ENCODE results near the gene ADSS1. TPM values are rescaled to one million over a fixed set of nuclear protein-coding genes. Genes with fewer than 3 reads are reported as not detected.

The ADSS1 gene
- total RNA-seq, 1 experiment from 2014 or later, result 9.9 TPM

GRCh38 chr14:104709387-104710039, 14.5 kb upstream of the ADSS1 start:
- intact Hi-C loops (cut with micrococcal nuclease), result no loop called here
- CTCF ChIA-PET, result interaction anchor here (0.6 to 1.4 kb wide), 5 partner anchors 13 to 59 kb away, joined by 3 to 5 read pairs (median 4); no protein-coding TSS in a partner anchor

More at GRCh38 chr14:104709387-104710039, 14.5 kb upstream of the ADSS1 start:
- H3K27ac ChIP-seq (ENCODE audit: low read depth, low read length), result no peak overlapping the region
- no TSS peak for BruUV-seq (replicated peaks)
- ChIA-PET POLR2A (no interaction called here), RAD21 (ENCODE audit: low non-redundant PET in 1 of 2, low total read pairs in 2 of 2, uncharacterized antibody in 2 of 2, unreplicated experiment in 2 of 2) (no interaction called here)
- no peak for DNase-seq (ENCODE audit: low read depth, low spot score)
- no peak for TF ChIP-seq ZFX (IDR thresholded peaks at IDR 0.05)
- no peak for TF ChIP-seq CEBPB (IDR thresholded peaks at IDR 0.05; ENCODE audit: low read depth)
- no peak for TF ChIP-seq REST (IDR thresholded peaks at IDR 0.05; ENCODE audit: low read depth)
- TF ChIP-seq ELF1 (IDR thresholded peaks at IDR 0.05; ENCODE audit: borderline replicate concordance, low read depth), result no peak
- no peak for TF ChIP-seq ZBTB33 (IDR thresholded peaks at IDR 0.05; ENCODE audit: extremely low read depth, insufficient replicate concordance, low read length)
- no peak for TF ChIP-seq FOSL1 (IDR thresholded peaks at IDR 0.05; ENCODE audit: low read depth)
- TF ChIP-seq EZH2 (IDR thresholded peaks at IDR 0.05), result no peak
- TF ChIP-seq EZH2phosphoT487 (IDR thresholded peaks at IDR 0.05; ENCODE audit: borderline replicate concordance), result no peak
- TF ChIP-seq SIN3A (IDR thresholded peaks at IDR 0.05; ENCODE audit: low read depth), result no peak
- no peak for TF ChIP-seq TCF7L2 (IDR thresholded peaks at IDR 0.05; ENCODE audit: borderline replicate concordance, extremely low read depth, insufficient read depth, insufficient read length)
- TF ChIP-seq JUND (IDR thresholded peaks at IDR 0.05), result no peak
- no peak for TF ChIP-seq CTCF (IDR thresholded peaks at IDR 0.05 in 2 of 3, conservative IDR thresholded peaks at IDR 0.05 in 1 of 3; ENCODE audit: borderline replicate concordance in 1 of 3, insufficient read depth in 1 of 3, low read depth in 2 of 3, low read length in 2 of 3)
- TF ChIP-seq SRF (IDR thresholded peaks at IDR 0.05; ENCODE audit: low read depth), result no peak
- no peak for TF ChIP-seq MAX (IDR thresholded peaks at IDR 0.05)
- TF ChIP-seq RAD21 (IDR thresholded peaks at IDR 0.05; ENCODE audit: low read depth), result no peak
- no peak for TF ChIP-seq POLR2AphosphoS5 (IDR thresholded peaks at IDR 0.05; ENCODE audit: low read depth, low read length)
- no peaks in the 10 kb centered on the region for H3K9me2 ChIP-seq (ENCODE audit: insufficient read depth)
- no peak overlapping the region for H3K9ac ChIP-seq (ENCODE audit: low read length)
- H3K4me2 ChIP-seq (ENCODE audit: low read length), result no peak overlapping the region
- no peaks in the 10 kb centered on the region for H3K79me2 ChIP-seq (ENCODE audit: insufficient read depth, low read length)
- H3K4me1 ChIP-seq (ENCODE audit: control insufficient read depth in 1 of 2, insufficient read depth in 2 of 2, low read length in 2 of 2), result peaks cover 0 to 10% of the 10 kb centered on the region in 2 experiments; a peak in 2 of 4 replicates
- ATAC-seq, result no peak
- no peaks in the 10 kb centered on the region for H3K27me3 ChIP-seq (ENCODE audit: insufficient read depth, low read length)
- H3K36me3 ChIP-seq (ENCODE audit: control insufficient read depth in 1 of 2, insufficient read depth in 2 of 2, low read length in 2 of 2), result peaks cover 10 to 42% of the 10 kb centered on the region in 2 experiments; a peak in 3 of 4 replicates
- H3K9me3 ChIP-seq (ENCODE audit: control insufficient read depth in 1 of 2, insufficient read depth in 1 of 2, low read depth in 1 of 2, low read length in 2 of 2), result no peaks in the 10 kb centered on the region
- H3K4me3 ChIP-seq (replicated peaks in 1 of 2; ENCODE audit: low read depth in 1 of 2, low read length in 2 of 2), result no peak overlapping the region
- H2AFZ ChIP-seq (ENCODE audit: low read depth, low read length, poor library complexity, severe bottlenecking), result no peak overlapping the region
- H4K20me1 ChIP-seq (ENCODE audit: insufficient read depth), result no peaks in the 10 kb centered on the region
